ENCODE results near the gene CNOT10. TPM values are rescaled to one million over a fixed set of nuclear protein-coding genes. Genes with fewer than 3 reads are reported as not detected.
A peak's percentile ranks its signal among the peaks of the same experiment; 100 is the strongest.
"Not testable (repeated sequence)": the region's sequence is repeated elsewhere in the genome, so short reads cannot be mapped to it uniquely, and the experiment has no call there.

The CNOT10 gene
- total RNA-seq, 1 donor from 2014 or later: 22.4 TPM

DNA sequence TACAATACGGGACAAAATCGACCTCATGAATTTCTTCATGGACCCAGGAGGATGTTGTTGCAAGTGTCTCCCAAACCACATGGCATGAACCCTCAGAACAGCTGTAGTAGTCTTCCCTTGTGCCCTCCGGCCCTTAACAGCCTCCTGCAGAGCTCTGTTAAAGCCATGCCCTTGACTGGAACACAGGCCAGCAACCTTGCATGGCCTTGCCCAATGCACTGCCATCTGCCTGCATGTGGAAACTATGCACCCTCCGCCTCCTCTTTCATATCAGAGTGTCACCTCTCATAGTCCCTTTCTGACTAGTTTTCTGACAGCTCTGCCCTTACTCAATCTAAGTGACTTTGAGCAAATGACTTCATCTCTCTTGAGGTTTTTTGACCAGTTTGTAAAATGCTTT, 93.4 kb downstream of the CNOT10 start:
- TF ChIP-seq, protein P1, sequence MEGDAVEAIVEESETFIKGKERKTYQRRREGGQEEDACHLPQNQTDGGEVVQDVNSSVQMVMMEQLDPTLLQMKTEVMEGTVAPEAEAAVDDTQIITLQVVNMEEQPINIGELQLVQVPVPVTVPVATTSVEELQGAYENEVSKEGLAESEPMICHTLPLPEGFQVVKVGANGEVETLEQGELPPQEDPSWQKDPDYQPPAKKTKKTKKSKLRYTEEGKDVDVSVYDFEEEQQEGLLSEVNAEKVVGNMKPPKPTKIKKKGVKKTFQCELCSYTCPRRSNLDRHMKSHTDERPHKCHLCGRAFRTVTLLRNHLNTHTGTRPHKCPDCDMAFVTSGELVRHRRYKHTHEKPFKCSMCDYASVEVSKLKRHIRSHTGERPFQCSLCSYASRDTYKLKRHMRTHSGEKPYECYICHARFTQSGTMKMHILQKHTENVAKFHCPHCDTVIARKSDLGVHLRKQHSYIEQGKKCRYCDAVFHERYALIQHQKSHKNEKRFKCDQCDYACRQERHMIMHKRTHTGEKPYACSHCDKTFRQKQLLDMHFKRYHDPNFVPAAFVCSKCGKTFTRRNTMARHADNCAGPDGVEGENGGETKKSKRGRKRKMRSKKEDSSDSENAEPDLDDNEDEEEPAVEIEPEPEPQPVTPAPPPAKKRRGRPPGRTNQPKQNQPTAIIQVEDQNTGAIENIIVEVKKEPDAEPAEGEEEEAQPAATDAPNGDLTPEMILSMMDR (IDR thresholded peaks at IDR 0.05; ENCODE audit: insufficient read depth, low read length, severe bottlenecking): no peak
- Histone ChIP-seq H3K36me3 (ENCODE audit: control insufficient read depth, insufficient read depth, low read length) (no peaks in the 10 kb centered on the region), H3K4me3 (ENCODE audit: low read depth, low read length) (no peak overlapping the region), H3K27me3 (ENCODE audit: control insufficient read depth, insufficient read depth, low read length) (no peaks in the 10 kb centered on the region)
- FAIRE-seq (no peak), DNase-seq (ENCODE audit: low read depth) (no peak)

DNA sequence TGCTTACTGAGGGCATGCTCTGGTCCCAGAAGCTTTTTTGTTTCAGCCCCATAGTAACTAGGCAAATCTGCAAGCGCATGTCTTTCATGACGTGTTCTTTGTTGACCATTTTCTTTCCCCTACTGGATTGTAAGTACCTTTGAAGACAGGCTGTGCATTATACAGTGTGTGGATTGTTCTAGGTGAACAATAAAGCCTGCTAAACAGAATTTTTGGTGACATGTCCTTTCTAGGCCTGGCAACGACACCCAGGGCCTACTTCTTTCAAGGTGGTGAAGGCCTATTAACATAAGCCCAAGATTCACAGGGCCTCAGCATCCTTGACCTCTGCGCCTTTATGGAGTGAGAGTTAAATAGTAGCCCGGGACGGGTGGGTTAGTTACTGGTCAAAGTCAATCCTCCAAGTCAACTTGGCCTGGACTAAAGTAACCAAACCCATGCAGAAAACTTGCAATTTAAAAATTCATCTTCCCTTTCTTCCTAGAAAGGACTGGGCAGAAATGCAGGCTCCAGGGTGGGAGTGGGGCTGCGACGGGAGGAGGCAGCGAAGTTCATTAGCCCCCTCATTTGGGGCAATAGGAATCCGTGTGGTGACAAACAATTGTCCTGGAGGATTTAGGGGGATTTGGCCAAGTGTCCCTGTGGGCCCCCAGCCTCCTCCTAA, 95.2 kb downstream of the CNOT10 start:
- Histone ChIP-seq H3K36me3 (ENCODE audit: control insufficient read depth, insufficient read depth, low read length) (no peaks in the 10 kb centered on the region), H3K4me3 (ENCODE audit: low read depth, low read length) (no peak overlapping the region), H3K27me3 (ENCODE audit: control insufficient read depth, insufficient read depth, low read length) (no peaks in the 10 kb centered on the region)
- TF ChIP-seq, protein P1 (IDR thresholded peaks at IDR 0.05; ENCODE audit: insufficient read depth, low read length, severe bottlenecking): no peak
- no peak for FAIRE-seq
- DNase-seq (ENCODE audit: low read depth): no peak

DNA sequence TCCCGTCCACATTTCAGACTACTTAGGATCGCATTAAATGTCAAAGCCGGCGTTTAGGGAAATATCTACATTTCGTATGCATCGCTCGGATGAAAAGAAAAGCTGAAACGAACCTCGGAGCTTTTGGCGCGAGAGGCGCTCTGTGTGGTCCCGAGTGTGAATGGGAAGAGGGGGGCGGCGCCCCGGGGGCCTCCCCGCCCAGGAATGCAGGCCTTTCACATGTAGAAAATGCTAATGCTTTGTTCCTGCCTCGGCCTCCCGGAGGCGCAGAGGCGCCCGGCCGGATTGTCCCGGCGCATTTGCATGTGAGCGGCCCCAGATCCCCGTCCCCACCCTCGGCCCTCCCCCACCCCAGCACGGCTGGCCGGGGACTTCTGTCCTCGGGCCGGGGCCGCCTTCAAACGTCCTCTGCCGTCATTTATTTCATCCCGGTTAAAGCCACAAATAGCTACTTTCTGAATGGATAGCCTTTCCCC, 95.8 kb downstream of the CNOT10 start:
- DNase-seq (ENCODE audit: low read depth) (peak; percentile 20), FAIRE-seq (no peak)
- H3K36me3 ChIP-seq (ENCODE audit: control insufficient read depth, insufficient read depth, low read length): no peaks in the 10 kb centered on the region
- H3K27me3 ChIP-seq (ENCODE audit: control insufficient read depth, insufficient read depth, low read length): no peaks in the 10 kb centered on the region
- TF ChIP-seq, protein P1 (IDR thresholded peaks at IDR 0.05; ENCODE audit: insufficient read depth, low read length, severe bottlenecking): peak; percentile 29
- H3K4me3 ChIP-seq (ENCODE audit: low read depth, low read length): peak overlapping the region; percentile 40

DNA sequence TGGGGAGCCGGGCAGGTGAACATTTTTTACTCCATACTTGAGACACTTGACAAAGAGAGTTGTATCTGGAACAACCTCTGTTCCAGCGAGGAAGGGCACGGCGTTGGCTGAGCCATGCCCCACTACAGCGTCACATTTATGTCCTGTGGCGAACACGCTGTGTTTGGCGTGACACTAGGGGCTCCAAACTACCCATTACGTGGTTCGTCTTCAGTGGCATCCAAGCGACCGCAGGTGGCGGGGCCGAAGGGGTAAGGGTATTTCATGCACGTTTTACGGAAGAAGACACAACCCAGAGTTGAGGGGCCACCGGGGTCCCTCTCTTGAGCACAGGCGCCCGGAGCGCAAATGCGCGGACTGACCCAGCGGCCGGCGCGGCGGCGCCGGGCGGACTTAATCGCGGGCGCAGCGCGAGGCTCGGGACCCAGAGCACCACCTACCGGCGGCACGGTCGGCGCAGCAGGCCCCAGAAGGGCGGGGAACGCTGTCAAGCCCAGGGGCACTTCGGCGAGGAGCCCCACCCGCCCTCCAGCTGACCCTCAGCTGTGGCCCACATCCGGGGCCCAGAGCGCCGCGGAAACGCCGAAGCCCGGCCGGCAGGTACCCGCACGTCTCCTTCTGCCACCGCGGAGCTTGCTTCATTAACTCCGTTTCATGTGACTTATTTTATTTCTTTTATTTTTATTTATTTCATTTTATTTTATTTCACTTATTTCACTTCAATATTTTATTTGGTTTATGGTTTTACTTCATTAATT, 96.4 kb downstream of the CNOT10 start:
- TF ChIP-seq, protein P1 (IDR thresholded peaks at IDR 0.05; ENCODE audit: insufficient read depth, low read length, severe bottlenecking): peak; percentile 94
- H3K4me3 ChIP-seq (ENCODE audit: low read depth, low read length): peak overlapping the region; percentile 40
- DNase-seq (ENCODE audit: low read depth): peak; percentile 64
- FAIRE-seq: no peak
- H3K36me3 ChIP-seq (ENCODE audit: control insufficient read depth, insufficient read depth, low read length): no peaks in the 10 kb centered on the region
- no peaks in the 10 kb centered on the region for H3K27me3 ChIP-seq (ENCODE audit: control insufficient read depth, insufficient read depth, low read length)

DNA sequence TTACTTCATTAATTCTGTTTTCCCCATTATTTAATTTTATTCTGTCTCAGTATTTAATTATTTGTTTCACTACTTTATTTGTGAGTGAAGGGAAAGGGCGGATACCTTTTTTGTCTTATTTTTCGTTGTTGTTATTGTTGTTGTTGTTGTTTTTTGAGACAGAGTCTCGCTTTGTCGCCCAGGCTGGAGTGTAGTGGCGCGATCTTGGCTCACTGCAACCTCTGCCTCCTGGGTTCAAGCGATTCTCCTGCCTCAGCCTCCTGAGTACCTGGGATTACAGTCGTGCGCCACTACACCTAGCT, 96.9 kb downstream of the CNOT10 start:
- DNase-seq (ENCODE audit: low read depth); H3K4me3 ChIP-seq (ENCODE audit: low read depth, low read length); H3K27me3 ChIP-seq (ENCODE audit: control insufficient read depth, insufficient read depth, low read length); FAIRE-seq; H3K36me3 ChIP-seq (ENCODE audit: control insufficient read depth, insufficient read depth, low read length): not testable (repeated sequence)

DNA sequence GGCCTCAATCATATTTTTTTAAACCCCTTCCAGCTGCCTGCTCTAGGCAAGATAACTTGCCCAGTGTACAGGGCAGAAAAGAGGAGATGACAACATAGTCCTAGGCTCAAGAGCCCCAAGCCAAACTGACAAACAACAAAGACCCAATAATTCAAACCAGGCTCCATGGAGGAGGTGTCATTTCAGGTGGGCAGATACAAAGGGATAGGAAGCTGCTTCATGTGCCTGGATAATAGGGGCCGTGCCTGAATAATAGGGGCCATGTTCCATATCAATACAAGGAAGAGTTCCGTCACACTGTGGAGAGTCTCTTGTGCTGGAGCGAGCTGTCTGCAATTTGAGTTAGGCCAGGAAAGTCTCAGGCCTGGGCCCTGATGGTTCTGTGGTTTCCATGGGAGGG, 97.4 kb downstream of the CNOT10 start:
- DNase-seq (ENCODE audit: low read depth) (no peak), FAIRE-seq (no peak)
- TF ChIP-seq, protein P1 (IDR thresholded peaks at IDR 0.05; ENCODE audit: insufficient read depth, low read length, severe bottlenecking): no peak
- Histone ChIP-seq H3K4me3 (ENCODE audit: low read depth, low read length) (no peak overlapping the region), H3K27me3 (ENCODE audit: control insufficient read depth, insufficient read depth, low read length) (no peaks in the 10 kb centered on the region), H3K36me3 (ENCODE audit: control insufficient read depth, insufficient read depth, low read length) (no peaks in the 10 kb centered on the region)
